Measurements from ENCODE around the gene GRHL3. TPM values are rescaled to one million over a fixed set of nuclear protein-coding genes. Genes with fewer than 3 reads are reported as not detected.

Gene GRHL3
- total RNA-seq, 2 donors from 2014 or later: 0.54 to 1.3 TPM

DNA sequence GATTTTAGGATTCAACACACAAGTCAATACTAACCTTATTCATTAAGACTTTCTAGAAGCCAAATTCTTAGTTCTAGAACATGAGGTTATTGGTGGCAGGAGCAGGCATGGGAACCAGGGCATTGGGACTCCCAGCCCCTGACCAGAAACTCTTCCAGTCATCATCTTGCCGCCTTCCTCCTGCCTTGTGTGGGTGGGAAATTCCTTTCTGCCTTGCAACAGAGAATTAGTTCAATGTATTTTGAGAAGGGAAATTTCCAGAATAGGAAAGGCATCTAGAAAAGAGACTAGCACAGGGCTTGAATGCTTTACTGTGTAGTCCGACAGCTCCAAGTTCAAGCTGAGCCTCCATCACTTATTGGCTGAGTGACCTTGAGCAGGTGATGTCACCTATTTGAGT lies 8.7 kb downstream of the GRHL3 start:
- no peak for TF ChIP-seq CTCF (IDR thresholded peaks at IDR 0.05)
- Histone ChIP-seq H3K9me3 (no peaks in the 10 kb centered on the region), H3K4me3 (no peak overlapping the region), H3K27me3 (replicated peaks; ENCODE audit: insufficient read depth) (no peaks in the 10 kb centered on the region), H3K36me3 (no peaks in the 10 kb centered on the region), H3K4me1 (ENCODE audit: control insufficient read depth in 1 of 2, low read depth in 2 of 2) (no peaks in the 10 kb centered on the region), H3K27ac (no peak overlapping the region)
- DNase-seq (ENCODE audit: low spot score) (no peak), ATAC-seq (ENCODE audit: insufficient number of reproducible peaks, low FRiP score, low read depth) (no peak)

- Histone ChIP-seq H3K27me3 (replicated peaks; ENCODE audit: insufficient read depth) (no peaks in the 10 kb centered on the region), H3K4me3 (no peak overlapping the region), H3K4me1 (ENCODE audit: control insufficient read depth in 1 of 2, low read depth in 2 of 2) (no peaks in the 10 kb centered on the region), H3K9me3 (no peaks in the 10 kb centered on the region), H3K27ac (no peak overlapping the region), H3K36me3 (no peaks in the 10 kb centered on the region)
- TF ChIP-seq CTCF (IDR thresholded peaks at IDR 0.05): no peak
- ATAC-seq (ENCODE audit: insufficient number of reproducible peaks, low FRiP score, low read depth) (no peak), DNase-seq (ENCODE audit: low spot score) (no peak)
These were observed 10.2 kb downstream of the GRHL3 start for GRCh38 chr1:24329331-24329730.

DNA sequence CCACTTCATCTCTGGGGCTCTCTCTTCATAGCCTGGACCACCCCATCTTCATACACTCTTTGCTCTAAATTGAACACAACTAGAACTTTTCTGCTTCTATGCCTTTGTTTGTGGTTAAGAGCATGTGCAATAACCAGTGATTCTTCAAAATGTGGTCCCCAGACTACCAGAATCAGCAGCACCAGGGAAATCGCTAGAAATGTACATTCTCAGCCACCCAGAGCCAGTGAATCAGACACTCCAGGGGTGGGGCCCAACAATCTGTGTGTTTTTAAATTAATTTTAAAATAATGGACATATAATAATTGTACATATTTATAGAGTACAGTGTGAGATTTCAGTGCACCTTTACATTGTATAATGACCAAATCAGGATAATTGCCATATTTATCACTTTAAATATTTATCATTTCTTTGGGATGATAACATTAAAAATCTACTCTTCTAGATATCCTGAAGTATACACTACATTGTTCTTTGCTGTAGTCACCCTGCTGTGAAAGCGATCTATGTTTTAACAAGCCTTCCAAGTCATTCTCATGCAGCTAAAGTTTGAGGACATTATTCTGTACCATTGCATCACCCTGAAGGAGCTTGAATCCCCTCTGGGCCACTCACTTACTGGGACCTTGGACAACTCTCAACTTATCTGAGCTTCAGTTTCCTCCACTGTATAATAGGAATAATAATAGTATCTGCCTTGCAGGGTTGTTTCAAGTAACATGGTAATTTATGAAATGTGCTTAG lies 10.8 kb downstream of the GRHL3 start:
- no peaks in the 10 kb centered on the region for H3K9me3 ChIP-seq
- DNase-seq (ENCODE audit: low spot score): no peak
- H3K4me3 ChIP-seq: no peak overlapping the region
- no peak overlapping the region for H3K27ac ChIP-seq
- H3K27me3 ChIP-seq (replicated peaks; ENCODE audit: insufficient read depth): no peaks in the 10 kb centered on the region
- TF ChIP-seq CTCF (IDR thresholded peaks at IDR 0.05): no peak
- no peaks in the 10 kb centered on the region for H3K36me3 ChIP-seq
- ATAC-seq (ENCODE audit: insufficient number of reproducible peaks, low FRiP score, low read depth): no peak
- H3K4me1 ChIP-seq (ENCODE audit: control insufficient read depth in 1 of 2, low read depth in 2 of 2): no peaks in the 10 kb centered on the region

GRCh38 chr1:24331961-24332673 lies 13.0 kb downstream of the GRHL3 start:
- no peaks in the 10 kb centered on the region for H3K9me3 ChIP-seq
- H3K4me3 ChIP-seq: no peak overlapping the region
- ATAC-seq (ENCODE audit: insufficient number of reproducible peaks, low FRiP score, low read depth) (no peak), DNase-seq (ENCODE audit: low spot score) (no peak)
- TF ChIP-seq CTCF (IDR thresholded peaks at IDR 0.05): no peak
- no peaks in the 10 kb centered on the region for H3K27me3 ChIP-seq (replicated peaks; ENCODE audit: insufficient read depth)
- H3K36me3 ChIP-seq: no peaks in the 10 kb centered on the region
- no peak overlapping the region for H3K27ac ChIP-seq
- H3K4me1 ChIP-seq (ENCODE audit: control insufficient read depth in 1 of 2, low read depth in 2 of 2): no peaks in the 10 kb centered on the region

DNA sequence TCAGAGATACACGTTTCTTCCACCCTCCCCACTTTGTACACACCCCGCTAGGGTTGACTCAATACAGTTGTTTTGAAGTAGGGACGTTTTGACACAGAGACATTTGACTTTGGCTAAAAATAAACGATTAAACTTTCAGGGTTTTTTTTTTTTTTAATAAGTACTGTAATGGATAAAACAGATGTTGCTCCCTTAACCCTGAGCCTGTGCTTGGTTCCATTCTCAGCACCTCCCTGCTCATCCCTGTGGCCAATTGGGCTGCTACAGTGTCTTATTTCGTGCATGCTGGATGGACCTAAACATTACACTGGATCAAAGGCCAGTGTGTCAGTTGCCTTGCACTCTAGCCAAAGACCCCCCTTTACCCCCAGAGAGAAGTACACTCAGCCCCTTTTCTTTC lies 16.9 kb downstream of the GRHL3 start:
- Histone ChIP-seq H3K4me3 (no peak overlapping the region), H3K27ac (no peak overlapping the region), H3K4me1 (ENCODE audit: control insufficient read depth in 1 of 2, low read depth in 2 of 2) (no peaks in the 10 kb centered on the region), H3K9me3 (no peaks in the 10 kb centered on the region), H3K36me3 (no peaks in the 10 kb centered on the region), H3K27me3 (replicated peaks; ENCODE audit: insufficient read depth) (no peaks in the 10 kb centered on the region)
- no peak for TF ChIP-seq CTCF (IDR thresholded peaks at IDR 0.05)
- ATAC-seq (ENCODE audit: insufficient number of reproducible peaks, low FRiP score, low read depth): no peak
- DNase-seq (ENCODE audit: low spot score): no peak
